Measurements from ENCODE around the gene FBXO31. TPM values are rescaled to one million over a fixed set of nuclear protein-coding genes. Genes with fewer than 3 reads are reported as not detected.

FBXO31 gene
- total and polyA plus RNA-seq, 2 of the 13 experiments (the other 11 are each of a cell fraction or from before 2014, with no cell fraction given), result 92.4 to 101 TPM

GRCh38 chr16:87392821-87393679 lies 9.5 kb upstream of the FBXO31 start:
- no peaks in the 10 kb centered on the region for H3K9me3 ChIP-seq (ENCODE audit: low read length)
- H3K27ac ChIP-seq (ENCODE audit: extremely low read length, insufficient read depth, low read length), result peak overlapping the region; percentile 51
- in situ Hi-C loops (cut with HindIII; ENCODE audit: extremely low pct_ligation_motif_present, low pct_unique_long_range_greater_than_20kb), result loop anchor here (25.0 kb wide), 1 partner anchor 469 kb away; the partner anchor contains the start of gene SLC7A5
- intact Hi-C loops (cut with micrococcal nuclease; ENCODE audit: unreplicated experiment), result no loop called here
- H3K36me3 ChIP-seq (replicated peaks in 1 of 2; ENCODE audit: control insufficient read depth in 1 of 2, insufficient read depth in 2 of 2, low read length in 2 of 2), result peaks cover 0 to 10% of the 10 kb centered on the region in 2 experiments; a peak in 2 of 5 replicates
- peaks cover 55% of the 10 kb centered on the region for H3K79me2 ChIP-seq (ENCODE audit: insufficient read depth, low read length)
- ATAC-seq, result peak; percentile 5; the same call in 1 of the 3 replicates
- no peaks in the 10 kb centered on the region; a peak in 1 of 5 replicates for H3K27me3 ChIP-seq (ENCODE audit: control insufficient read depth in 1 of 2, insufficient read depth in 2 of 2, low read length in 2 of 2)
- TSS peak; percentile 70 for BruUV-seq (replicated peaks)
- H2AFZ ChIP-seq (ENCODE audit: low read length), result no peak overlapping the region
- H3K4me3 ChIP-seq (replicated peaks in 1 of 3; ENCODE audit: insufficient read depth in 1 of 3, low read depth in 2 of 3, low read length in 3 of 3), result peak overlapping the region; percentile 74 to 92 (median 83)
- H3K9ac ChIP-seq (ENCODE audit: insufficient read depth, low read depth, low read length), result peak overlapping the region; percentile 98
- peak overlapping the region; percentile 90 for H3K4me2 ChIP-seq (ENCODE audit: low read depth, low read length)
- DNase-seq (ENCODE audit: low spot score), result no peak
- ChIA-PET CTCF (ENCODE audit: low intra/inter-chr PET ratio, low total read pairs) (interaction anchor here (1.6 to 2.5 kb wide), 2 partner anchors 68 to 76 kb away, joined by 9 to 12 read pairs; partner anchors contain the start of gene C16orf95), POLR2A (interaction anchor here (1.1 to 6.5 kb wide), 6 partner anchors 9 to 75 kb away, joined by 4 to 125 read pairs (median 10); partner anchors contain the start of genes C16orf95 and FBXO31)
- H4K20me1 ChIP-seq (ENCODE audit: insufficient read depth, low read length), result peaks cover 46% of the 10 kb centered on the region
- H3K4me1 ChIP-seq (ENCODE audit: insufficient read depth, low read length), result peaks cover 54% of the 10 kb centered on the region
- WGBS (ENCODE audit: low lambda C conversion rate), result 3% methylated on average over 16 of the region's 53 CpGs
- no peak for FAIRE-seq
- TF ChIP-seq PRDM4 (CRISPR knock-in tag; IDR thresholded peaks at IDR 0.05; ENCODE audit: borderline replicate concordance) (no peak), CTCF (CRISPR knock-in tag; IDR thresholded peaks at IDR 0.05) (peak; percentile 79), ZNF768 (CRISPR knock-in tag; IDR thresholded peaks at IDR 0.05) (peak; percentile 36; the same call in 1 of the 2 replicates), SMC3 (IDR thresholded peaks at IDR 0.05; ENCODE audit: low read length) (no peak), STAT6 (CRISPR knock-in tag; IDR thresholded peaks at IDR 0.05; ENCODE audit: borderline replicate concordance) (no peak), NRL (CRISPR knock-in tag; IDR thresholded peaks at IDR 0.05; ENCODE audit: borderline replicate concordance) (peak; percentile 64), ASH2L (IDR thresholded peaks at IDR 0.05; ENCODE audit: insufficient read length, low read depth, low read length) (peak; percentile 17), CSRNP2 (CRISPR knock-in tag; conservative IDR thresholded peaks at IDR 0.05; ENCODE audit: low read depth) (0 out of 2 replicates have a peak, but pooled peaks have one; percentile 15), ZNF710 (CRISPR knock-in tag; IDR thresholded peaks at IDR 0.05; ENCODE audit: borderline replicate concordance) (peak; percentile 67; the same call in 1 of the 2 replicates)

Data from HepG2 (cell line).